Measurements from ENCODE around the gene ALDH4A1.

Gene ALDH4A1

GRCh38 chr1:18902523-18903290, at the start of gene ALDH4A1:
Gene ALDH4A1 (minus strand): TSS chr1:18902555. CDS start chr1:18902523, 32 bp downstream.
- DNase-seq = peak; percentile 93

- no peak for DNase-seq
Observed at GRCh38 chr1:18951818-18952391, 49.5 kb upstream of the ALDH4A1 start.

GRCh38 chr1:18951416-18951815, 49.1 kb upstream of the ALDH4A1 start:
- no peak for DNase-seq

GRCh38 chr1:18950401-18951026, 48.2 kb upstream of the ALDH4A1 start:
- no peak for DNase-seq

- no peak for DNase-seq
Observed at GRCh38 chr1:18949686-18950400, 47.5 kb upstream of the ALDH4A1 start.

- no peak for DNase-seq
Observed at GRCh38 chr1:18948913-18949685, 46.7 kb upstream of the ALDH4A1 start.

- no peak for DNase-seq
Observed at GRCh38 chr1:18948048-18948912, 45.9 kb upstream of the ALDH4A1 start.

GRCh38 chr1:18947570-18947969, 45.2 kb upstream of the ALDH4A1 start:
- no peak for DNase-seq

- DNase-seq = no peak
Observed at GRCh38 chr1:18946550-18947381, 44.4 kb upstream of the ALDH4A1 start.

- DNase-seq = no peak
Observed at GRCh38 chr1:18945401-18945849, 43.1 kb upstream of the ALDH4A1 start.

- no peak for DNase-seq
Observed at GRCh38 chr1:18944810-18945209, 42.5 kb upstream of the ALDH4A1 start.

- DNase-seq = no peak
Observed at GRCh38 chr1:18943914-18944572, 41.7 kb upstream of the ALDH4A1 start.

- DNase-seq = no peak
Observed at GRCh38 chr1:18943162-18943561, 40.8 kb upstream of the ALDH4A1 start.

GRCh38 chr1:18942340-18942739, 40.0 kb upstream of the ALDH4A1 start:
- DNase-seq = no peak

GRCh38 chr1:18941221-18942141, 39.1 kb upstream of the ALDH4A1 start:
- DNase-seq = no peak

- DNase-seq = no peak
Observed at GRCh38 chr1:18940303-18941020, 38.1 kb upstream of the ALDH4A1 start.

- DNase-seq = no peak
Observed at GRCh38 chr1:18939398-18940302, 37.3 kb upstream of the ALDH4A1 start.
